Ovary (tissue), 9 donors: Measurements from ENCODE around the gene BLOC1S6. TPM values are rescaled to one million over a fixed set of nuclear protein-coding genes. Genes with fewer than 3 reads are reported as not detected.

Experiments
- DNase-seq, 5 donors: peaks; one replicate each; pipeline ENCODE4 v3.0.0-alpha.2; 2019 to 2020
- H3K27ac ChIP-seq, 2 donors: fragments of 200-600 bp; one replicate each; pipeline versions ENCODE4 v1.5.1 to v1.8.0; 2019 to 2022
- H3K27me3 ChIP-seq: fragments of 200-600 bp; one replicate; pipeline ENCODE4 v1.8.0; 2022
- H3K36me3 ChIP-seq: fragments of 200-600 bp; sonication (generic); one replicate; pipeline ENCODE4 v1.5.1; 2019
- H3K4me1 ChIP-seq: one replicate; pipeline ENCODE4 v1.8.1; 2013; ENCODE audit warnings: mild to moderate bottlenecking, moderate library complexity; ENCODE audit not compliant: insufficient read depth
- H3K4me3 ChIP-seq: fragments of 200-600 bp; sonication (generic); one replicate; pipeline ENCODE4 v1.5.1; 2017
- H3K9me3 ChIP-seq, 2 donors: fragments of 200-600 bp in 1 of 2; sonication (generic) in 1 of 2; one replicate each; pipeline versions ENCODE4 v1.5.1 to v1.8.1; 2013 to 2019; ENCODE audit warnings: mild to moderate bottlenecking in 1 of 2, moderate library complexity in 1 of 2
- CTCF ChIP-seq, 3 donors: fragments of 450-650 bp in 2 of 3; fragments of 200-600 bp in 1 of 3; IDR thresholded peaks; one replicate each; pipeline versions ENCODE4 v1.5.1 to v1.8.0; 2016 to 2022; ENCODE audit warnings: antibody characterized with exemption in 3 of 3, mild to moderate bottlenecking in 1 of 3
- EP300 ChIP-seq: sonication (generic); formaldehyde crosslinking; IDR thresholded peaks from one replicate; pipeline ENCODE4 v1.6.1; 2017; ENCODE audit warnings: antibody characterized with exemption
- POLR2A ChIP-seq: fragments of 450-650 bp; IDR thresholded peaks from one replicate; pipeline ENCODE4 v1.6.1; 2017; ENCODE audit warnings: antibody characterized with exemption, mild to moderate bottlenecking, moderate library complexity
- WGBS, 3 donors: extraction: QIAGEN DNeasy Blood & Tissue Kit in 1 of 3; methylation state at CpG; one replicate each; pipeline versions ENCODE4 v1.1.5 to v1.1.7; 2013 to 2017; 5-methylcytosine and 5-hydroxymethylcytosine counted together
- intact Hi-C, 4 donors: fragments of 100-400 bp; cut with DNase I; formaldehyde crosslinking; loops; one replicate each; pipeline versions ENCODE4 v1.11.0 to v1.15.1; 2022 to 2023
- polyA plus RNA-seq, 2 donors: library from polyadenylated mRNA; stranded (reverse); fragments of 200-250 nt in 1 of 2; fragments of 350-450 nt in 1 of 2; fragmentation: Illumina TruSeq in 1 of 2; extraction: RNeasy Lipid Tissue Mini Kit (QIAGEN cat#74804) in 1 of 2; gene quantifications; one replicate each; pipeline ENCODE4 v1.2.3, GENCODE V29; 2013 to 2014
- total RNA-seq, 7 donors: library from RNA; depleted of rRNA in 2 of 7; stranded (reverse); fragments of >200 nt in 2 of 7; fragmentation: NEBNext Ultra II Directional in 3 of 7; extraction: Animal tissue kit (Norgen Biotek cat#: 25700) in 3 of 7; gene quantifications; one replicate each; pipeline versions ENCODE4 v1.1.0 to v1.2.4, GENCODE V29; 2016 to 2023
- donor health status: DM: no; HTN: no; CAD: no; lungs with moderate emphysema.
- donor health status: DM: no; HTN: no; CAD: no.
- donor health status: Bipolar disorder and iron deficiency.
- donor health status: DM: yes; HTN: yes; CAD: no.
- donor health status: DM: no; HTN: no; CAD: no.
- donor health status: DM: yes; HTN: yes; CAD: no.

BLOC1S6 gene
- total and polyA plus RNA-seq, 9 donors, result 28.8 to 58.3 (median 46.1) TPM

DNA sequence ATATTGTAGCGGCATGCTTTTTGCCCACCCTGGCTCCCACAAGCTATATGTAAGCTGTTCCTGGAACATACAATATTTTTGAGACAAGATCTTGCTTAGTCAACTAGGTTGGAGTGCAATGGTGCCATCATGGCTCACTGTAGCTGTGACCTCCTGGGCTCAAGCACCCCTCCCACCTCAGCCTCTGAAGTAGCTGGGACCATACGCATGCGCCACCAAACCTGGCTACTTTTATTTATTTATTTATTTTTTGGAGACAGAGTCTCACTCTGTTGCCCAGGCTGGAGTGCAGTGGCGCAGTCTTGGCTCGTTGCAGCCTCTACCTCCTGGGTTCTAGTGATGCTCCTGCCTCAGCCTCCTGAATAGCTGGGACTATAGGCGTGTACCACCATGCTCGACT, 41.0 kb downstream of the BLOC1S6 start:
- no peak for TF ChIP-seq POLR2A
- TF ChIP-seq CTCF (IDR thresholded peaks at IDR 0.05), result no peak
- TF ChIP-seq EP300, result no peak
- no peak overlapping the region for H3K27ac ChIP-seq
- H3K9me3 ChIP-seq, result no peaks in the 10 kb centered on the region
- DNase-seq, result no peak
- intact Hi-C loops, result loop anchor here in 1 of 4 donors (5.0 kb wide), 1 partner anchor 96 kb away; no protein-coding TSS in a partner anchor
- WGBS, 3 donors, result 87 to 96% (median 94%) methylated on average over 7 of the region's 7 CpGs
- H3K27me3 ChIP-seq, result no peaks in the 10 kb centered on the region
- H3K4me3 ChIP-seq, result no peak overlapping the region
- H3K36me3 ChIP-seq, result no peaks in the 10 kb centered on the region
- H3K4me1 ChIP-seq, result no peaks in the 10 kb centered on the region

DNA sequence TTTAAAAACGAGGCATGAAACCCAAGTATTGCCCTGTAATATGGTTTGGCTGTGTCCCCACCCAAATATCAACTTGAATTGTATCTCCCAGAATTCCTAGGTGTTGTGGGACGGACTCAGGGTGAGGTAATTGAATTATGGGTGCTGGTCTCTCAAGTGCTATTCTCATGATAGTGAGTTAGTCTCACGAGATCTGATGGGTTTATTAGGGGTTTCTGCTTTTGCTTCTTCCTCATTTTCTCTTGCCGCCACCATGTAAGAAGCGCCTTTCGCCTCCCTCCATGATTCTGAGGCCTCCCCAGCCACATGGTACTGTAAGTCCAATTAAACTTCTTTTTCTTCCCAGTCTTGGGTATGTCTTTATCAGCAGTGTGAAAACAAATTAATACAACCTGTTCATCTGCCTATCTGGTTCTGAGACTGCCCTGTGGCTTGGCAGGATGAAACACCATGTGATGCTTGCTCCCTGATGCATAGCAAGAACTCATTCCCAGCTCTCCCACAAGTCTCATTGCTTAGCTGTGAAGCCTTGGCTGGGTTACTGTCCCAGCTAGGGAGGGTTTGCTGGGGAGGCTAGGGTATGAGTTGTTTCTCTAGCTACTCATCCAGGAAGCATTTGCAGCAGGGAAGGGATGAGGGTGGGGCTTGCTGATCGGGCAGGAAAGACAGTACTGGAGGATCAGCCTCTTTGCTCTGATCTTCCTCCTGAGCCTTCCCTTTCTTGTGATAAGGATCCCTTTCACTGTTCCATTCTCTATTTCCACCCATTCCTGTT, 43.9 kb downstream of the BLOC1S6 start:
- no peak for DNase-seq
- TF ChIP-seq EP300 (no peak), CTCF (IDR thresholded peaks at IDR 0.05) (no peak), POLR2A (no peak)
- peaks cover 5% of the 10 kb centered on the region for H3K4me1 ChIP-seq
- no peak overlapping the region for H3K27ac ChIP-seq
- no peaks in the 10 kb centered on the region for H3K9me3 ChIP-seq
- WGBS, 3 donors, result 74 to 75% (median 75%) methylated on average over 7 of the region's 7 CpGs
- no peak overlapping the region for H3K4me3 ChIP-seq
- no peaks in the 10 kb centered on the region for H3K36me3 ChIP-seq
- H3K27me3 ChIP-seq, result no peaks in the 10 kb centered on the region
- intact Hi-C loops, result no loop called here

DNA sequence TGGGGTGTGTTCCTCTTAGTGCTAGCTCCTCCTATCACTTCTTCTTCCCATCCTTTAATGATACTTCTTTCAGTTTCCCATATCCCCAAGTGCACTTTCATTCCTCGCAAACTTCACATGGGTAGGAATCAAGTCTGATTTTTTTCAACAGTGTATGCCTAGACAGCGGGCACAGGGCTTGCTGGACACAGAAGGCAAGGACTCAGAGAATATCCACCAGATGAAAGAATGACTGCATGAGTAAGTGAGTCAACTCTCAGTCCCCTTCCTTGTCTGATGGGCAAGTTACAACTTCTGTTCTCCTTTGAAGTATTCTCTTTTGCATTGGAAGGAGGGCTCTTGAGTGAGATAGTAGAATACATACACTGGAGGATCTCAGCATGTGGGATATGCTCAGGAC, 44.6 kb downstream of the BLOC1S6 start:
- Histone ChIP-seq H3K4me3 (no peak overlapping the region), H3K36me3 (no peaks in the 10 kb centered on the region), H3K27me3 (no peaks in the 10 kb centered on the region), H3K27ac (no peak overlapping the region), H3K9me3 (no peaks in the 10 kb centered on the region), H3K4me1 (peaks cover 5% of the 10 kb centered on the region)
- TF ChIP-seq POLR2A, result no peak
- TF ChIP-seq CTCF (IDR thresholded peaks at IDR 0.05), result no peak
- TF ChIP-seq EP300, result no peak
- no peak for DNase-seq
- intact Hi-C loops, result no loop called here
- WGBS, 3 donors, result 53 to 66% (median 56%) methylated on average over 2 of the region's 2 CpGs

DNA sequence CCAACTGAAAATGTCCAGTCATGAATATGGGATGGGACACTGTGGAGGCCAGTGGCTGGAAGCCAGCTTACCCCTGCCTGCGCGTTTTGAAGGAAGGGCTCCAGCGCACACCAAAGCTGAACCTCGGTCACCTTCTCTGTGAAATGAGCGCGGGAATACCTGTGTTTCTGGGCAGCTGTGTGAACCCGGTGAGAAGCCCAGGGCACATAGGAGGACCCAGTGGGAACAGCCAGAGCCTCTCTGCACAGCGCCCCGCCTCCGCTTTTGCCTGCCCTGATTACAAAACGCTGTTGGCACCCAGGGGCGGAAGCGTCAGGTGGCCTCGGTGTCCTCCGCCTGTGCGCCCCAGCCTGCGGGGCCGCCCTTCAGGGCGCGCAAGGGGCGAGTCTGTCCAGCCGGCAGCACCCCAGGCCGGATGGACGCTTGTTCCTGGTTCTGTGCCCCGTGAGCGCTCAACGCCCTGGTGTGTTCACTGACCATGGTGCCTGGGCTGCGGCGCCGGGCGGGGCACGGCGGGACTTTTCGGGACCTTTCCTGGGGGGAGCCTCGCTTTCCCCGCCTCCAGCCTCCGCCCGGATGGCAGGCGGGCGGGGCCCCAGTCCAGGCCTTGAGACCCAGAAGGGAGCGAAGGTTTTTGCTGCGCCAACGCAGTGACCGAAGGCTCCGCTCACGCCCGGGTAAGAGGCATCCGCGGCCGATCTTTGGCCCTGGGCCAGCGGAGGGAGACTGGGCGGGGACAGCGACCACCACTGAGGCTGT, 47.4 kb downstream of the BLOC1S6 start, which contains the start of gene SQOR:
TSS of gene SQOR (plus strand) at position 598 of the 759 bp plus-strand sequence. CDS start 23,895 bp downstream, outside the sequence.
- WGBS, 3 donors, result 6 to 8% (median 7%) methylated on average over 49 to 53 of the region's 53 CpGs
- H3K9me3 ChIP-seq, result no peaks in the 10 kb centered on the region
- intact Hi-C loops, result no loop called here
- peak; percentile 61 to 76 (median 71) for DNase-seq
- no peaks in the 10 kb centered on the region for H3K27me3 ChIP-seq
- H3K27ac ChIP-seq, result peak within 1 kb of the TSS; percentile 1 to 3
- TF ChIP-seq POLR2A (no peak), CTCF (IDR thresholded peaks at IDR 0.05) (no peak)
- peak within 1 kb of the TSS; percentile 65 for H3K4me3 ChIP-seq
- no peaks in the 10 kb centered on the region for H3K36me3 ChIP-seq
- H3K4me1 ChIP-seq, result peaks cover 5% of the 10 kb centered on the region
